GM06990 (cell line): ENCODE results near the gene ARHGAP22.
A peak's percentile ranks its signal among the peaks of the same experiment; 100 is the strongest.

Experiments
- DNase-seq: peaks from one replicate; pipeline ENCODE4 v3.0.0-alpha.2; 2011; ENCODE audit not compliant: insufficient read length; ENCODE audit errors: extremely low read depth
- H3K27me3 ChIP-seq: replicated peaks from 2 replicates; pipeline ENCODE4 v1.6.0; 2011; ENCODE audit warnings: low read length; ENCODE audit not compliant: control insufficient read depth, insufficient read depth
- H3K36me3 ChIP-seq: 2 replicates; pipeline ENCODE4 v1.5.1; 2011; ENCODE audit warnings: low read length; ENCODE audit not compliant: control insufficient read depth, insufficient read depth
- H3K4me3 ChIP-seq: replicated peaks from 2 replicates; pipeline ENCODE4 v1.5.1; 2011; ENCODE audit warnings: low read depth, mild to moderate bottlenecking, control low read depth, low read length
- CTCF ChIP-seq: IDR thresholded peaks from 2 replicates; pipeline ENCODE4 v1.5.1; 2011; ENCODE audit warnings: low read length, control low read depth, mild to moderate bottlenecking, inconsistent platforms; ENCODE audit not compliant: insufficient read depth, poor library complexity, severe bottlenecking

ARHGAP22 gene

GRCh38 chr10:48555310-48556042, 49.4 kb downstream of the ARHGAP22 start:
- H3K36me3 ChIP-seq = no peaks in the 10 kb centered on the region
- no peaks in the 10 kb centered on the region for H3K27me3 ChIP-seq
- TF ChIP-seq CTCF = no peak
- DNase-seq = no peak
- no peak overlapping the region for H3K4me3 ChIP-seq

- DNase-seq = no peak
- TF ChIP-seq CTCF = no peak
- no peak overlapping the region for H3K4me3 ChIP-seq
- H3K27me3 ChIP-seq = no peaks in the 10 kb centered on the region; the same call in 1 of the 2 replicates
- no peaks in the 10 kb centered on the region for H3K36me3 ChIP-seq
Observed at GRCh38 chr10:48554656-48555055, 50.2 kb downstream of the ARHGAP22 start.

GRCh38 chr10:48554246-48554645, 50.6 kb downstream of the ARHGAP22 start:
- no peak for DNase-seq
- TF ChIP-seq CTCF = no peak
- Histone ChIP-seq H3K36me3 (no peaks in the 10 kb centered on the region), H3K27me3 (no peaks in the 10 kb centered on the region; the same call in 1 of the 2 replicates), H3K4me3 (no peak overlapping the region)

- no peak overlapping the region for H3K4me3 ChIP-seq
- H3K27me3 ChIP-seq = no peaks in the 10 kb centered on the region; the same call in 1 of the 2 replicates
- TF ChIP-seq CTCF = no peak
- DNase-seq = no peak
- H3K36me3 ChIP-seq = no peaks in the 10 kb centered on the region
Observed at GRCh38 chr10:48552946-48553564, 51.8 kb downstream of the ARHGAP22 start.

- no peak for DNase-seq
- peak; percentile 76 for TF ChIP-seq CTCF
- no peak overlapping the region for H3K4me3 ChIP-seq
Observed at GRCh38 chr10:48551861-48552591, 52.8 kb downstream of the ARHGAP22 start.

More at GRCh38 chr10:48551861-48552591, 52.8 kb downstream of the ARHGAP22 start:
- no peaks in the 10 kb centered on the region for H3K36me3 ChIP-seq
- no peaks in the 10 kb centered on the region; the same call in 1 of the 2 replicates for H3K27me3 ChIP-seq
